Neural progenitor cell (in vitro differentiated cells): ENCODE data around the gene ARHGEF12.

Experiments
- CTCF ChIP-seq: fragments of 200-600 bp; sonication (generic); IDR thresholded peaks from 2 replicates; pipeline ENCODE4 v1.5.1; 2017; ENCODE audit warnings: antibody characterized with exemption, mild to moderate bottlenecking
- EZH2 ChIP-seq: fragments of 200-600 bp; sonication (generic); IDR thresholded peaks from 2 replicates; pipeline ENCODE4 v1.6.1; 2017; ENCODE audit warnings: antibody characterized with exemption, mild to moderate bottlenecking, moderate library complexity

DNA sequence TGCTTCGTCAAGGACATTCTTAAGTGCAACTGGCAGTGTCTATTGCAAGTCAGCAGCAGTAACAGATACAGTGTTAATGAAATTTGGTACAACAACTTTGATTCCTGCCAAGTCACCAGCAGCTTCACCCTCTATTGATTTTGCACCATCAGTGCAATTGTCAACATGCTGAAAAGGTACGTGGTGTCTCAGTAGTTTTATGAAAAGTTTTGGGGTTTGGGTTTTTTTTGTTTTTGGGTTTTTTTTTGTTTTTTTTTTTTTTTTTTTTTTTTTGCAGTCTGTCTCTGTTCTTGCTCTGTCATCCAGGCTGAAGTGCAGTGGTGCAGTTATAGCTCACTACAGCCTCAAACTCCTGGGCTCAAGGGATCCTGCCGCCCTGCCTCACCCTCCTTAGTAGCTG lies 156.3 kb downstream of the ARHGEF12 start:
- TF ChIP-seq CTCF, result no peak
- no peak for TF ChIP-seq EZH2
